Measurements from ENCODE around the gene PRDM10. TPM values are rescaled to one million over a fixed set of nuclear protein-coding genes. Genes with fewer than 3 reads are reported as not detected.

The PRDM10 gene
- total and polyA plus RNA-seq, 8 donors, result 2.3 to 5.3 (median 3.2) TPM

DNA sequence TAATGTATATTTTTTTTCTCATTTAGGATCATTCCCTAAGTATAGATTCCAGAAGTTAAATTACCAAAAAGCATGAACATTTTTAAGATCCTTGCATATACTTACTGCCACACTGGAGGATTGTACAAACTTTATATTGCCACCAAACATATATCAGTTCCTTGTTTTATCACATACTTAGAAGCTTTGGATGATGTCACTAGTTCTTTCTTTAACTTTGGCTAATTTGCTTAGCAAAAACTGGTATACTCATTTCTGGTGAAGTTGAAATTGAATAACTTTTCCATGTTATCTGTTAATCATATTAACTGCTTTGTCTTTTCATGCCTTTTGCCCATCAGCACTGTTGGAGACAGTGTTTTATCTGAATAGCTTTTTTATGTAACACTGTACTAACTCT lies 31.6 kb upstream of the PRDM10 start:
- Histone ChIP-seq H3K27me3 (no peaks in the 10 kb centered on the region), H3K36me3 (no peaks in the 10 kb centered on the region), H3K27ac (no peak overlapping the region), H3K9me3 (no peaks in the 10 kb centered on the region), H3K4me3 (no peak overlapping the region), H3K4me1 (no peaks in the 10 kb centered on the region)
- intact Hi-C loops (cut with DNase I), result no loop called here
- no peak for FAIRE-seq
- TF ChIP-seq, protein P1, sequence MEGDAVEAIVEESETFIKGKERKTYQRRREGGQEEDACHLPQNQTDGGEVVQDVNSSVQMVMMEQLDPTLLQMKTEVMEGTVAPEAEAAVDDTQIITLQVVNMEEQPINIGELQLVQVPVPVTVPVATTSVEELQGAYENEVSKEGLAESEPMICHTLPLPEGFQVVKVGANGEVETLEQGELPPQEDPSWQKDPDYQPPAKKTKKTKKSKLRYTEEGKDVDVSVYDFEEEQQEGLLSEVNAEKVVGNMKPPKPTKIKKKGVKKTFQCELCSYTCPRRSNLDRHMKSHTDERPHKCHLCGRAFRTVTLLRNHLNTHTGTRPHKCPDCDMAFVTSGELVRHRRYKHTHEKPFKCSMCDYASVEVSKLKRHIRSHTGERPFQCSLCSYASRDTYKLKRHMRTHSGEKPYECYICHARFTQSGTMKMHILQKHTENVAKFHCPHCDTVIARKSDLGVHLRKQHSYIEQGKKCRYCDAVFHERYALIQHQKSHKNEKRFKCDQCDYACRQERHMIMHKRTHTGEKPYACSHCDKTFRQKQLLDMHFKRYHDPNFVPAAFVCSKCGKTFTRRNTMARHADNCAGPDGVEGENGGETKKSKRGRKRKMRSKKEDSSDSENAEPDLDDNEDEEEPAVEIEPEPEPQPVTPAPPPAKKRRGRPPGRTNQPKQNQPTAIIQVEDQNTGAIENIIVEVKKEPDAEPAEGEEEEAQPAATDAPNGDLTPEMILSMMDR (IDR thresholded peaks at IDR 0.05), result no peak
- ATAC-seq, result no peak
- DNase-seq, result no peak

DNA sequence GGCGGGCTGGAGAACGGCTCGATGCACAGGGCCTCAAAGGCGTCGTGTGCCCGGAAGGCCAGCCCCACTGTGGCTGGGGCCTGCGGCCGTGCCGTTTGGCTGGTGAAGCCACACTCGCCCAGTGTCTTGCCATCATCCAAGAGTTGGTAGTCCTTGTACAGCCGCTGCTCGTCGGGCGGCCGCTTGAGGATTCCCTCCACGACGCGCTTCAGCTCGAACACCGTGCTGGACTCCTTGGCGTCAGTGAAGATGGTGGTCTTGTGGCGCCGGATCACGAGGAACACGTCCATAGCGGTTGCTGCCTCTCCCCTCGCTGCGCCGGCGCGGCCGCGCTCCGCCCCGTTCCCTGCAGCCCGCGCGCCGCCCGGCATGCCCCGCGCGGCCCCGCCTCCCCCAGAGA lies 30.3 kb upstream of the PRDM10 start:
- Histone ChIP-seq H3K4me3 (no peak overlapping the region), H3K27me3 (no peaks in the 10 kb centered on the region), H3K9me3 (no peaks in the 10 kb centered on the region), H3K36me3 (no peaks in the 10 kb centered on the region), H3K27ac (no peak overlapping the region), H3K4me1 (no peaks in the 10 kb centered on the region)
- WGBS, 2 donors, result 83 to 88% methylated on average over 44 of the region's 44 CpGs
- intact Hi-C loops (cut with DNase I), result no loop called here
- TF ChIP-seq, protein P1 (IDR thresholded peaks at IDR 0.05), result no peak
- FAIRE-seq (no peak), ATAC-seq (no peak), DNase-seq (no peak)

DNA sequence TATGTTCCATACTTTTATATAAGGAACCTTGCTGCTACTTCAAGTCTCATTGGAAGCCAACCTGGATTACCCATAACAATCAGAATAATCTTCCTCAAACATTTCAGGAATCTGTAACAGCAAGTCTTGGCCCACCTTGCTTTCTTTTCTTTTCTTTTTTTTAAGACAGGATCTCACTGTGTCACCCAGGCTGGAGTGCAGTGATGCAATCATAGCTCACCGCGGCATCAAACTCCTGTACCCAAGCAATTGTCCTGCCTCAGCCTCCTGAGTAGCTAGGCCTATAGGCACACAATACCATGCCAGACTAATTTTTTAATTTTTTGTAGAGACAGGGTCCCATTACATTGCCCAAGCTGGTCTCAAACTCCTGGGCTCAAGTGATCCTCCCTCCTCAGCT lies 29.3 kb upstream of the PRDM10 start:
- TF ChIP-seq, protein P1 (IDR thresholded peaks at IDR 0.05), result no peak
- H3K9me3 ChIP-seq, result no peaks in the 10 kb centered on the region
- FAIRE-seq, result no peak
- WGBS, 2 donors, result 96 to 98% methylated on average over 2 of the region's 2 CpGs
- intact Hi-C loops (cut with DNase I), result no loop called here
- no peaks in the 10 kb centered on the region for H3K27me3 ChIP-seq
- no peaks in the 10 kb centered on the region for H3K36me3 ChIP-seq
- DNase-seq, result no peak
- H3K4me1 ChIP-seq, result no peaks in the 10 kb centered on the region
- H3K4me3 ChIP-seq, result no peak overlapping the region
- no peak overlapping the region for H3K27ac ChIP-seq
- no peak for ATAC-seq

GRCh38 chr11:130031056-130031455 lies 28.4 kb upstream of the PRDM10 start:
- FAIRE-seq (no peak), ATAC-seq (no peak), DNase-seq (no peak)
- Histone ChIP-seq H3K36me3 (no peaks in the 10 kb centered on the region), H3K9me3 (no peaks in the 10 kb centered on the region), H3K4me3 (no peak overlapping the region), H3K27ac (no peak overlapping the region), H3K4me1 (no peaks in the 10 kb centered on the region), H3K27me3 (no peaks in the 10 kb centered on the region)
- TF ChIP-seq, protein P1 (IDR thresholded peaks at IDR 0.05), result no peak
- WGBS, 2 donors, result 64 to 76% methylated on average over 1 of the region's 1 CpG
- intact Hi-C loops (cut with DNase I), result no loop called here

GRCh38 chr11:130029137-130029536 lies 26.5 kb upstream of the PRDM10 start:
- H3K4me1 ChIP-seq, result no peaks in the 10 kb centered on the region
- whole genome bisulfite sequencing, 2 donors, result 51 to 53% methylated on average over 3 of the region's 3 CpGs
- DNase-seq (no peak), ATAC-seq (no peak), FAIRE-seq (no peak)
- no peaks in the 10 kb centered on the region for H3K36me3 ChIP-seq
- intact Hi-C loops (cut with DNase I), result no loop called here
- H3K4me3 ChIP-seq, result no peak overlapping the region
- no peak overlapping the region for H3K27ac ChIP-seq
- TF ChIP-seq, protein P1 (IDR thresholded peaks at IDR 0.05), result no peak
- H3K9me3 ChIP-seq, result no peaks in the 10 kb centered on the region
- no peaks in the 10 kb centered on the region for H3K27me3 ChIP-seq
